RWPE1 (cell line): ENCODE results near the gene GOLPH3.

Source experiments
- CTCF ChIA-PET: fragments of 350-600 bp; sonication (Branson Sonifier 250); formaldehyde crosslinking; extraction: SDS; loops from one replicate; lab custom pipeline; 2021; lab: Yijun Ruan, JAX
- POLR2A ChIA-PET: fragments of 400-600 bp; formaldehyde crosslinking; extraction: SDS; loops from one replicate; lab custom pipeline; 2020; ENCODE audit warnings: antibody characterized with exemption; ENCODE audit not compliant: low non-redundant PET; lab: Yijun Ruan, JAX
- DNase-seq: peaks from one replicate; pipeline ENCODE4 v3.0.0; 2012; ENCODE audit warnings: low spot score
- H3K27ac ChIP-seq: fragments of 450-650 bp; 2 replicates; pipeline ENCODE4 v1.5.1; 2017
- CTCF ChIP-seq: fragments of 450-650 bp; conservative IDR thresholded peaks from 2 replicates; pipeline ENCODE4 v1.5.1; 2017; ENCODE audit warnings: low read depth, mild to moderate bottlenecking

The GOLPH3 gene

GRCh38 chr5:32098291-32098690, 75.8 kb downstream of the GOLPH3 start:
- H3K27ac ChIP-seq: no peak overlapping the region
- no peak for TF ChIP-seq CTCF
- ChIA-PET POLR2A (no interaction called here), CTCF (no interaction called here)
- no peak for DNase-seq

GRCh38 chr5:32096891-32097595, 77.1 kb downstream of the GOLPH3 start:
- TF ChIP-seq CTCF: no peak

GRCh38 chr5:32095261-32095671, 78.9 kb downstream of the GOLPH3 start:
- no peak for DNase-seq
- TF ChIP-seq CTCF: no peak
- no peak overlapping the region for H3K27ac ChIP-seq
- CTCF ChIA-PET: interaction anchor here (0.7 kb wide), 1 partner anchor 105 kb away, joined by 7 read pairs; no protein-coding TSS in a partner anchor
- POLR2A ChIA-PET: no interaction called here

More at GRCh38 chr5:32096891-32097595, 77.1 kb downstream of the GOLPH3 start:
- no peak for DNase-seq
- ChIA-PET CTCF (interaction anchor here (0.6 to 0.7 kb wide), 2 partner anchors 15 to 1578 kb away, joined by 3 to 5 read pairs; no protein-coding TSS in a partner anchor), POLR2A (no interaction called here)
- no peak overlapping the region for H3K27ac ChIP-seq

DNA sequence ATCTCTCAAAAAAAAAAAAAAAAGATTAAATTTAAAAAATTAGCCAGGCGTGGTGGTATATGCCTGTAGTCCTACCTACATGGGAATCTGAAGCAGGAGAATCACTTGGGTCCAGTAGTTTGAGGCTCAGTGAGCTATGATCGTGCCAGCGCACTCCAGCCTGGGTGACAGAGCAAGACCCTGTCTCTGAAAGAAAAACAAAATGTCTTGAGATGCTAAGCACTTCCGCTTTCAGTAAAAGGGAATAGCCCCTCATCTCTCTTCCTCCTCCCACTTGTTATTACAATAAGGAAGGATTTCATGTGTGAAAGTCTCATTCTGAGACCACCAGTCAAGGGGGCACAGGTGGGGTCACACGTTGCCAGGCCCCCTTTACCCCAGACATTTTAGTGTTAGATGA, 79.4 kb downstream of the GOLPH3 start:
- no peak for DNase-seq
- no peak overlapping the region for H3K27ac ChIP-seq
- CTCF ChIA-PET: interaction anchor here (0.6 kb wide), 1 partner anchor 168 kb away, joined by 5 read pairs; no protein-coding TSS in a partner anchor
- POLR2A ChIA-PET: no interaction called here
- TF ChIP-seq CTCF: no peak

DNA sequence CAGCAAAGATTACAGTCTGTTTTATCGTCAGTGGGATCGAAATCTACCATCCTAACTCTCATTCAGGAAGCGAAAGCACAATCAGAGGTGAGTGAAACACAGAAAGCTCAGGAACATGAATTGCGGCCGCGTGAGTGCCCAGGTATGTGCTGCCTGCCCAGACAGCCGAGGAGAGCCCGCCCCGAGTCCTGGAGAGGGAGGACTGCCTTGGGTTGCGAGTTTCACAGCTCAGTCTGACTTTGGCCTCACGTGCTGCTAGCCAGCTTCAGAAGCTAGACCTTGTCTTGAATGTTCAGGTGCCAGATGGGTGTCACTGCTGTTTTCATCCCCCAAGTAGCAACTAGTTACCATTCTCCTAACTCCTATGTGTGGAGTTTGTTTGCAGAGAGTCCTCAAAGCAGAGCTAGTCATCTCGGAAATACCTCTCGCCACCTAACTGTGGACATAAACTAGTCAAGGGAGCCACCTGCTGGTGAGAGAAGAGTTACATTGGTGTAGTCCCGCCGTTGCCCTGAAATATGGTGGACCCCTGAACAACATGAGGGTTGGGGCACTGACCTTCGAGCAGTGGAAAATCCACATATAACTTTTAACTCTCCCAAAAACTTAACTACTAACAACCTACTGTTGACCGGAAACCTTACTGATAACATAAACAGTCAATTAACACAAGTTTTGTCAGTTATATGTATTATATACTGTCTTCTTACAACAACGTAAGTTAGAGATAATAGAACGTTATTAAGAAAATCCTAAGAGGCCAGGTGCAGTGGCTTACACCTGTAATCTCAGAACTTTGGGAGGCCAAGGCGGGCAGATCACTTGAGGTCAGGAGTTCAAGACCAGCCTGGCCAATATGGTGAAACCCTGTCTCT, 80.9 kb downstream of the GOLPH3 start:
- ChIA-PET POLR2A (no interaction called here), CTCF (interaction anchor here (0.5 to 2.3 kb wide), 13 partner anchors 10 to 511 kb away, joined by 3 to 26 read pairs (median 3); no protein-coding TSS in a partner anchor)
- peak; percentile 88 for TF ChIP-seq CTCF
- H3K27ac ChIP-seq: 0 out of 2 replicates have a peak overlapping the region, but pooled peaks have one; percentile 29
- peak; percentile 75 for DNase-seq

- ChIA-PET CTCF (interaction anchor here (0.6 to 1.2 kb wide), 2 partner anchors 140 to 253 kb away, joined by 3 to 4 read pairs; no protein-coding TSS in a partner anchor), POLR2A (no interaction called here)
- H3K27ac ChIP-seq: no peak overlapping the region
- TF ChIP-seq CTCF: no peak
- no peak for DNase-seq
Measured at GRCh38 chr5:32090755-32091128, 83.4 kb downstream of the GOLPH3 start.
